HT1080 (cell line): ENCODE data around the gene ACOX2. TPM values are rescaled to one million over a fixed set of nuclear protein-coding genes. Genes with fewer than 3 reads are reported as not detected.

ENCODE experiments used
- DNase-seq: peaks from one replicate; pipeline ENCODE4 v3.0.0-alpha.2; 2015; ENCODE audit warnings: low read depth
- polyA plus RNA-seq, 2 experiments: library from polyadenylated mRNA; depleted of rRNA; stranded (reverse); fragments of >200 nt; gene quantifications; 2 replicates each; pipeline ENCODE4 v1.2.3, GENCODE V29; 2015
- total RNA-seq: library from RNA; depleted of rRNA; stranded (reverse); fragments of >200 nt; shearing (Covaris generic); gene quantifications from 2 replicates; pipeline ENCODE4 v1.2.3, GENCODE V29; 2014; rRNA removed

ACOX2 gene
- total RNA-seq = 61.4 and 69.8 TPM in 2 replicates
- polyA plus RNA-seq (2015; cell fraction: cytosol; rRNA removed) = 19.6 and 22.5 TPM in 2 replicates
- 12.7 and 14.9 TPM in 2 replicates for polyA plus RNA-seq (2015; cell fraction: nucleus; rRNA removed)

- no peak for DNase-seq
Observed at GRCh38 chr3:58536501-58537411, at the start of gene ACOX2. ACOX2 (minus strand) TSS chr3:58537190; CDS start chr3:58535106, 2,084 bp downstream.

- peak; percentile 15 for DNase-seq
Observed at GRCh38 chr3:58585994-58586393, 49.0 kb upstream of the ACOX2 start.

GRCh38 chr3:58585005-58585786 is 48.2 kb upstream of the ACOX2 start:
- peak; percentile 75 for DNase-seq

GRCh38 chr3:58584690-58585004 is 47.7 kb upstream of the ACOX2 start:
- DNase-seq = peak; percentile 15

GRCh38 chr3:58581328-58582091 is 44.5 kb upstream of the ACOX2 start:
- no peak for DNase-seq

- DNase-seq = no peak
Observed at GRCh38 chr3:58580826-58581327, 43.9 kb upstream of the ACOX2 start.

GRCh38 chr3:58578873-58579272 is 41.9 kb upstream of the ACOX2 start:
- DNase-seq = no peak

- no peak for DNase-seq
Observed at GRCh38 chr3:58577269-58577821, 40.4 kb upstream of the ACOX2 start, which contains the start of gene FAM107A. FAM107A (minus strand) TSS chr3:58577391; CDS start chr3:58569860, 7,531 bp downstream.

- no peak for DNase-seq
Observed at GRCh38 chr3:58576716-58577115, 39.7 kb upstream of the ACOX2 start.

GRCh38 chr3:58575971-58576652 is 39.1 kb upstream of the ACOX2 start:
- peak; percentile 50 for DNase-seq

- no peak for DNase-seq
Observed at GRCh38 chr3:58574682-58575081, 37.7 kb upstream of the ACOX2 start.

GRCh38 chr3:58574106-58574505 is 37.1 kb upstream of the ACOX2 start:
- DNase-seq = no peak

- no peak for DNase-seq
Observed at GRCh38 chr3:58573640-58574039, 36.6 kb upstream of the ACOX2 start.

GRCh38 chr3:58572634-58573230 is 35.7 kb upstream of the ACOX2 start:
- no peak for DNase-seq

GRCh38 chr3:58572013-58572633 is 35.1 kb upstream of the ACOX2 start:
- DNase-seq = peak; percentile 17

GRCh38 chr3:58570851-58571250 is 33.9 kb upstream of the ACOX2 start:
- no peak for DNase-seq

- no peak for DNase-seq
Observed at GRCh38 chr3:58569287-58570001, 32.5 kb upstream of the ACOX2 start.

- peak; percentile 67 for DNase-seq
Observed at GRCh38 chr3:58568572-58569286, 31.7 kb upstream of the ACOX2 start.
